GM19328 (cell line): ENCODE measurements around the gene RAET1G.
"Not testable (repeated sequence)": the region's sequence is repeated elsewhere in the genome, so short reads cannot be mapped to it uniquely, and the experiment has no call there.

Source experiments
- ATAC-seq: cut with Tn5 transposase; IDR thresholded peaks from one replicate; pipeline ENCODE4 v1.9.1; 2021; ENCODE audit warnings: mild to moderate bottlenecking, moderate library complexity; ENCODE audit not compliant: unreplicated experiment

The RAET1G gene

DNA sequence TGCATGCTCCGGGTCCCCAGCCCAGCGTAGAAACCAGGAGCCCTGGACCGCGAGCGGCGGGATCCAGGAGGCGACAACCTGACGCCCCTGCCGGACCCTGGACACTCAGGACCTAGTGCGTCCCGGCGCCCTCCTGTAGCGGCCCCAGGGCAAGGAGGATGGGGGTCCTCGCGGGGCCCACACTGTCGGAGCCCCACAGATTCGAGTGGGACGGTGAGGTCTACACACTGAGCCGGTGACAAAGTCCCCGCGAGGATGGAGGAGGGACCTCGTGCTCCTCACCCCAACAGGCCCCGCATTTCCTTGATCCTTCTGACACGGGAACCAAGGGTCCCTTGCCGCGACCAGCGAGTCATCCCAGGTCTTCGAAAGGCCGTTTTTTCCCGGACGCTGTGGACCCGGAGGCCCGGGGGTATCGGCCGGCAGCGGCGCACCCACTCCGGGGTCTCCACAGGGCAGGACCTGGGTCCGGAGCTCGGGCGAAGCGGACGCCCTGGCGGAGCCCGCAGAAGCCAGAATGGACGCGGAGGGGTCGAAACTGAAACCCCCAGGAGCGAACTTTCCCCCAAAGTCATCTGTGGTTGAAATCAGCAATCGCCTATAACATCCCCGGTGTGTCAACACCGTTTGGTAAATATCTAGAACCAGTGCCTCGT, 31.5 kb upstream of the RAET1G start:
- not testable (repeated sequence) for ATAC-seq

DNA sequence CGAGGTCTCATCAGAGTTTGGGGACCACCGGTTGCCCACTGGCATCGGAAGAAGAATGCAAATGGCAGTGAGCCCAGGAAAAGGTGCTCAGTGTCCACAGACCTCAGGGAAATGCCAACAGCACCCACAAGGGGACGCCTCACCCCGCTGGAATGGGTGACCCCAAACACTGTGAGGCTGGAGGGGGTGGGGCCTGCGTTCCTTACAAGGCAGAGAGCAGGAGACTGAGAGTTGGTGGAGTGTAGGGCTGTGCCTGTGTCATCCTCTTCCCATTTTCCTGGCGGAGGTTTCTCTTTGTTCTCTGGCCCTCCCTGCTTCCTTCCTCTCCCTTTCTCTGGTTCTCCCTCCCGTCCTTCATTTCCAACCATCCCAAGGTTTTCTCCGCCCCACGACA, 31.0 kb upstream of the RAET1G start:
- not testable (repeated sequence) for ATAC-seq

DNA sequence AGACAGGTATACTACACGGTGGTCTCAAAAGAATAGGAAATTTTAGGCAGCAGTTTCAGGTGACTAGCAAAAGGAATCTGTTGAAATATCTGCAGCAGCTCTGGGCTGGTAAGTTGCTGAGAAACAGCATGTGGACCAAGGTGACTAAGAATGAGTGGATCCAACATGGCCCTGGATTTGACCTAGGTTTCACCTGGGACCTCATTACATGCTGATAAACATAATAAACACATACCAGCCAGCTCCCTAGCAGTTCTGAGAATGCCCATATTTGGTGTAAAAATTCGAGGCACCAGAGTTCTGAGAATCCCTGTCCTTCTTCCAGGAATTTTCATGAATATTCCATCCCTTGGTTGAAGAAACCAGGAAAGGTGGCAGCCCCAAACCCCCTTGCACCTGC, 30.5 kb upstream of the RAET1G start:
- ATAC-seq: not testable (repeated sequence)

DNA sequence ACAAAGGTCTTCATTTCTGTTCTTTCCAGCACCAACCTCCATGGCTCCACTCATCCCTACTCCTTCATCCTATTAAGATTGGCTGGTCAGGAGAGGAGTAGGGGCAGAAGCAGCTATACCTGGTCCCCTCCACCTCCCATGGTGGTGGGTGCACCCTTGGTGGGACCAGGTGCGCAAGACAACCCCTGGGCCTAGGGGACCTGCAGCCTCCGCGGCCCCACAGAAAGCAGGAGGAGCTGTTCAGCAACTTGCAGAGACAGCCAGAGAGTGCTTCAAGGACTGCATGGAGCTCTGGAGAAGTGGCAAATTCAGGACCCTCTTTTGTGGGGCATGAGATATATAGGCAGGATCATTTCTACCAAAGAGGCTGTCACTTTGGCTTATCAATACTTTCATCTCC, 28.7 kb upstream of the RAET1G start:
- ATAC-seq: no peak

DNA sequence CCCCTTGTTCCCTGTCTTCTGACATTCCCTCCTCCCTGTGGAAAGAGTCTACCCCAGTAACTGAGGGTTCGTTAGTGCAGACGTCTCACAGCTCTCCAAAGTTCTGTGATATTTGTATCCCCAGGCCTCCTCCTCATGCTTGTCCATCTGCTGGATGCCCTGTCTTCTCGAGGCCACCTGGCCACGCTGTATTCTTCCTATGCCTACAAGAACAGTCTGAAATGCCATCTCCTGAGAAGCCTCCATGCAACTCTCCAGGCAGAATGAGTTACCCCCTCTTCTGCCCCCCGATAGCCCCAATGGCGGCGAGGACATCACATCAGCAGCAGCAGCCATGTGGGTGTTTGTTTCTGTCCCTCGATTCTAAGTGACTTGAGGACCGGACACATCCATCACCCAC, 28.2 kb upstream of the RAET1G start:
- ATAC-seq: no peak

DNA sequence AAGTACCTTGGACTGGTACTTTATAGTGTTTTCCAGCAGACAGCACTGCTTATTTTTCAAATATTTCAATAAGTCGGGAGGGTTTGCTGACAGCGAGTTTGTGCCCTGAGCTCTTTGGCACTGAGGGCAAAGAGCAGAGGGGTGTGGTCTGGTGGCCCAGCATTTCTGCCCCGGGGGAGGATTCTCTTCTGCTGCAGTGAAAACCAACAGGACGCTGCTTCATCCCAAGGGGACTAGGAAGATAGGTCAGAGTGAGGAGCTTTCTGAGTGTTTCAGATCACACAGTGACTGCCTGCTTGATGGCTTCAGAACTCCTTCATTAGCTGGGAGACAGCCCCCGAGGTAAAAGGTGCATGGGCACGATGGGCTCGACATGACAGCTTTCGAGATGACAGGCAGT, 27.5 kb upstream of the RAET1G start:
- ATAC-seq: no peak

DNA sequence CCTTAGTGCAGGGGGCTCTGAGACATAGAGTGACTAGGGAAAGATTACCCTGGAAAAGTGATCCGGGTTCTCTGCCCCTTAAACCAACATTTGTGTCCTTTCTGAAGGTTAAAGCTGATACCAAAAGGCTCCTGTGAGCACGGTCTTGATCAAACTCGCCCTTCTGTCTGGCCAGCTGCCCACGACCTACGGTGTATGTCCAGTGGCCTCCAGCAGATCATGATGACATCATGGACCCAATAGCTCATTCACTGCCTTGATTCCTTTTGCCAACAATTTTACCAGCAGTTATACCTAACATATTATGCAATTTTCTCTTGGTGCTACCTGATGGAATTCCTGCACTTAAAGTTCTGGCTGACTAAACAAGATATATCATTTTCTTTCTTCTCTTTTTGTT, 25.7 kb upstream of the RAET1G start:
- ATAC-seq: no peak

DNA sequence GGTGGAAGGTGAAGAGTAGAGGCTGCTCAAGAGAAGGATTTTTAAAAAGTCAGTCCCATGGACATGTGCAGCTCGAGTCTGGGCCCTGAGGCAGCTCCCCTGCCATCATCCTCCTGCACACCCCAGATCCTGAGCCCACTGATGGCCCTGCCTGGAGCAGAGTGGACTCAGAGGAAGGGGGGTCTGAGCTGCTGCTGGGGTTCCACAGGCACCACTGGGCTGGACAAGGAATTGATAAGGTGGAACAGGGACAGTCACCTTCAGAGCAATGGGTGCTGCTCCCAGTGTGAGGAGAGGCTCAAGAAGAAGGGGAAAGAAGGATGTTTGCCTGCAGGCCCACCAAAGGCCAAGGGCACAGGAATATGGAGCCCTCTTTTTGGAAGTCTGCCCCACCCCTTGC, 25.1 kb upstream of the RAET1G start:
- ATAC-seq: no peak

DNA sequence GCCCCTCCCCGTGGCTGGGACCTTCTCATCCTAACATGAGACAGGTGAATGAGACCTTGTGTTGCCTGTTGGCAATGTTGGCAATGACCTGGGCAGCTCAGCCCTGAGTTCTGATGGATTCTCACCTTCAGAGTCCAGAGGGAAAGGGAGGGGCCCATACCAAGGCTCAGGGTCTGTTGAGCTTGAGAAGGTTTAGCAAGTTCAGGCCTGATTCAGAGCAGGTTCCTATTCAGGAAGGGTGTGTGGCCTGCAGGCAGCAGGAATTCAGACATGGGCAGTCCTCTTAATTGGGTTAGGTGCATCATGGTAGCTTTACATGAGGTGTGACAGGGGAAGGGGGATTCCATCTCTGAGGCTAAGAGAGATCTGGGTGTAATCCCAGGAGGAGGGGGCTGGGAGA, 24.6 kb upstream of the RAET1G start:
- ATAC-seq: not testable (repeated sequence)

DNA sequence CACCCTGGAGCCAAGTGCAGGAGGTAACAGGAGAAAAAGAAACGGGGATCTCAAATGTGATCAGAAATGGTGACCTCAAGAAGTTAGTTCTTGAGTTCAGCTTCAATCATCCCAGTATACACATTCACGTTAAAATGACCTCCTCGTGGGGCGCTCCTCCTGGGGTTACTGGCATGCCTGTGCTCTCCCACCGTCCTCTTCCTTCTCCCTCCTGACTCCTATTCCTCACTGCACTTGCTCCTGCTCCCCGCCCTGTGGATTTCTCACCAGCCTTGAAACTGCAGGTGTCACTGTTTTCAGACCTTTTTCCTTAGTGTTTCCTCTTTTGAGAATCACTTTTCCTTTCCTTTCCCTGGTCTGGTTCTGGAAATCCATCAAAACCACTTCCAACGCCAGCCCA, 23.7 kb upstream of the RAET1G start:
- ATAC-seq: not testable (repeated sequence)

DNA sequence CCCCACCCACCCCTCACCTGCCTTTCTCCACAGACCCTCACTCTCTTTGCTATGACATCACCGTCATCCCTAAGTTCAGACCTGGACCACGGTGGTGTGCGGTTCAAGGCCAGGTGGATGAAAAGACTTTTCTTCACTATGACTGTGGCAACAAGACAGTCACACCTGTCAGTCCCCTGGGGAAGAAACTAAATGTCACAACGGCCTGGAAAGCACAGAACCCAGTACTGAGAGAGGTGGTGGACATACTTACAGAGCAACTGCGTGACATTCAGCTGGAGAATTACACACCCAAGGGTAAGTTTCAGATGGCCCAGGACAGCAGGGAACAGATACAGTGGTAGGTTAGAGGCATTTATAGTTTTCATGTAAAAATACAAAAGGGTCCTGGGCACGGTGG, 22.4 kb upstream of the RAET1G start:
- ATAC-seq: not testable (repeated sequence)

DNA sequence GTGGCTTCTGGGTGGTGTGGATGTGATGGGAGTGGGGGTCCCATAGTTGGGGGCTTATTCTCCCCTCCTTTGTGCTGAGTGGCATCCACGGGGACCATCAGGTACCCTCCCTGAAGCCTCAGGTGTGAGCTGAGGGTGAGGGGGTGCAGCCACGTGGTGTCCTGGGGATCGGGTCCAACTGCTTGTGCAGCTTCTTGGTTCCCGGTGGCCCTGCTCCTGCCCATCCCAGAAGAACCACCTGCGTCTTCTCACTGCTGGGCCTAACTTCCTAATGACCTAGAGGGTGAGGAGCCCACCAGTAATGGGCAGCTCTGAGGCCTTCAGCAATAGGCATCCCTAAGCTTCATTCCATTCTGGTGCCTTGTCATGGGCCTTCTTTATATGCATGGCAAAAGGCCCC, 20.4 kb upstream of the RAET1G start:
- ATAC-seq: not testable (repeated sequence)

DNA sequence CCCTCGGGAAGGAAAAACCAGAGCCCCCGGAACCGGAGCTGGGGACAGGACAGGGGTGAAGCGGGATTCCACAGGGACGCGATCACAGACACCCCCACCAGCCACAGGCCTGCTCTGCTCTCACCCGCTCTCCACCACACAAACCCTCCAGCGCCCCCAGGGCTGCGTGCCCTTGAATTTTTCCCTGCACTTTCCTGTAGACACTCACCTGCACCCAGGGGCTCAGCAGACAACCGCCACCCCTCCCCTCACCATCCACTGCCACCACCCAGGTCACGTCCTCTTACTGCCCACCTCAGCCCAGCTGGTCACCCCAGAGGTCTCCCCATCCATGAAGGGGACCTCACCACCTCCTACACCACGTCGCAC, 19.5 kb upstream of the RAET1G start:
- no peak for ATAC-seq

DNA sequence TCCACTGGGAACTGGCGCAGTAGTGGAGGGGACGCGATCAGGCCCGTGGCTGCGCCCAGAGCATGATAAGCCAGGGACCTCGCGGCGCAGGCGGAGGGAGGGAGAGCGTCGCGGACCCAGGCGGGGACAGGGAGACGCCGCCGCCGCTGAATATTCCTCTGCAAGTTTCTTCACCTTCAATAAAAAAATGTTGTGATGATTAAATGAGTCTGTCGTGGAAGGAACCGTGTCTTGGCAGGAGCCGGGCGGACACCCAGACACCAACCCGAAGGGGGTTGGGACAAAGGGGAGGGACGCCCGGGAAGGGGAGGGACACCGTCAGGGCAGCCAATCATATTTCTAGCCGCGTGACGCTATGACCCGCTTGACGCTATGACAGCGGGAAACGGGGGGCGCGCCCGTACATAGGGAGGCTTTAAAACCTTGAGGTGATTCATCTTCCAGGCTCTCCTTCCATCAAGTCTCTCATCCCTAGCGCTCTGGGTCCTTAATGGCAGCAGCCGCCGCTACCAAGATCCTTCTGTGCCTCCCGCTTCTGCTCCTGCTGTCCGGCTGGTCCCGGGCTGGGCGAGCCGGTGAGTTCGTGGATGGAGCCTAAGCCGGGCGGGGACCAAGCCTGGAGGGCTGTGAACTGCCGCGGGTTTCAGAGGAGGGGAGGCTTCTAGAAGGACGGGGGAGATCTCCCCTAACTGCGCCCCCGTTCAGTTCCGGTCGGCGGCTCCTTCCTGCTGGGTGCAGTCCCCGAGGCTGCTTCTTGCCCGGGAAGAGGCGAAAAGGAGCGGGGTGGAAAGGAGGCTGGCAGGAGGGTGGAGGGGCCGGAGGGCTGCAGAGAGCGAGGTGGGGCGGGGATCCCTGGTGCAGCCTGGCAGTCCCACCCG, 18.9 kb upstream of the RAET1G start, which contains the start of gene ULBP2:
TSS of gene ULBP2 (plus strand) at position 432 of the 878 bp plus-strand sequence. CDS start at position 491, 59 bp downstream.
- no peak for ATAC-seq

DNA sequence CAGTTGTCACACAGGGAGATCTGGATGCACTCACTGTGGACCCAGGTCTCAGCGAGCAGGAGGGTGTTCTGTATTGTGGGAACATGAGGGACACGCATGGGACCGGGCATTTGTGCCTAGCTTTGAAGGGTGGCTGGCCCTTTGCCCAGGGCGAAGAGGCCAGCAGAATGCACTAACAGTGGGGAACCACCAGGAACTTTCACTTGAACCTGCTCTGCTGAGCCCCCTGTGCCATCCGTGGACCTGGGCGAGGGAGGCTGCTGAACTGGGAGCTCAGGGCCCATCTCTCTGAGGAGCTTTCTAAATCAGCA, 17.7 kb upstream of the RAET1G start:
- no peak for ATAC-seq

DNA sequence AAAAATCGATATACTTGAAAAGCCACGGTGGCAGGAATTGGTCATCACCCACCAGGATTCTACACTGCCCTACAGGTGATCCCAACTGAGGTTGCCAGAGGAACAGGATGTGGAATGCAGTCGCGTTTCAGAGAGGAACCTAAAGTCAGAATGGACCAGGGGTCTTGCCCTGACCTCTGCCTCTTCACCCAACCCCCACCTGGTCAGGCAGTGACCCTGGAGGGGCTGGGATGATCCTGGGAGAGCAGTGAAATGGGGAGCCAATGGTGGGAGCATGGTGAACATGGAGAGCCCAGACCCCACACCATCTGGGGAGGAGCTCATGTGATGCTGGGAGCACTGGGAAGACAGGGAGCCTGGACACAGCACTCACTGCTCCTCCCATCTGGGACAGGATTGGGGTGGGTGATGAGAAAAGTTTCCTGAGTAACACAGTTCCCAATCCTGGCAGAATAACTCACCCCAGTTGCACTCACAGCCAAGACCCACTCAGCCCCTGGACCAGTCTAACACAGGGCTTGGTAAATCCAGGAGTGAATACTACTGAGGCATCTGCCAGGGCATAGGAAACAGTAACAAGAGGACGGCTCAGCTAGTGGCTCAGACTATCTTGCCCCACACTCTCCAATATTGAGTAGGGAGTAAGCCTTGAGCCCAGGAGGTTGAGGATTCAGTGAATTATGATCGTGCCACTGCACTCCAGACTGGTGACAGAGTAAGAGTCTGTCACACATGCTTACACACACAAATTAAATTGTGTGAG, 17.2 kb upstream of the RAET1G start:
- ATAC-seq: no peak

DNA sequence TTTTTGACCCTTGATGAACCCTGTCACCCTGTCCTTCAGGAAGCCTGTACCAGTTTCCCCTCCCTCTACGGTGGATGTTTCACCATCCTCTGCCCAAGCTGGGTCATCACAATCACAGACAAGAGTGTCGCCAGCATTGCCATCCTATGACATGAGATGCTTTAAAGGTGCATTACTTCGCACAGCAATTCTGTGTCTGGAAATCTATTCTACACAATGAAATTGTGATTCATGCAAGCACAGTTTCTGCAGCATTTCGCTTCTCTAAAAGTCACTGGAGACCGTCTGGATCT, 16.4 kb upstream of the RAET1G start:
- no peak for ATAC-seq

DNA sequence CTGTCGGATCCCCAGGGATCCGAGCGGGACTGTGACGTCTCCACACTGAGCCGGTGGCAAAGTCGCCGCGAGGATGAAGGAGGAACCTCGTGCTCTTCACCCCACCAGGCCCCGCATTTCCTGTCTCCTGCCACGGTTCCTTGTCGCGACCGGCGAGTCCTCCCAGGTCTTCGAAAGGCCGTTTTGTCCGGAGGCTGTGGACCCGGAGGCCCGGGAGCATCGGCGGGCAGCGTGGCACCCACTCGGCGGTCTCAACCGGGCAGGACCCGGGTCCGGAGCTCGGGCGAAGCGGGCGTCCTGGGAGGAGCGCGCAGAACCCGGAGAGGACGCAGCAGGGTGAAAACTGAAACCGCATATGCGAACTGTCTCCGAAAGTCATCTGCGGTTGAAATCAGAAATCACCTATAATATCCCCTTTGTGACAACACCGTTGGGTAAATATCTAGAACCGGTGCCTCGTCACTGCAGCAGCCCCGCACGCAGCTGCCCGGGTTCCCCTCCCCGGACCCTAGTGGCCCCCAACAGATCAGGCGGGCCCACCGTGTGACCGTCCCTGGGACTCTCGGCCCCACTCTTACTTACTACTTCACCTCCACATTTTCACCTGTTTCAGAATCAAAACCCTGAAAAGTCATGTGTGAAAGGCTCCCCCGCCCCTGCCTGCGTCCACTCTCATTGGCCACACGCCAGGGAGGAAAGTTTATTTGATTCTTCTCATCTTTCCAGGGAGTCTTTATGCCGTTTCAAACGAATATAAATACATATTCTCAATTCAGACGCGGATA, 15.8 kb upstream of the RAET1G start:
- ATAC-seq: no peak

DNA sequence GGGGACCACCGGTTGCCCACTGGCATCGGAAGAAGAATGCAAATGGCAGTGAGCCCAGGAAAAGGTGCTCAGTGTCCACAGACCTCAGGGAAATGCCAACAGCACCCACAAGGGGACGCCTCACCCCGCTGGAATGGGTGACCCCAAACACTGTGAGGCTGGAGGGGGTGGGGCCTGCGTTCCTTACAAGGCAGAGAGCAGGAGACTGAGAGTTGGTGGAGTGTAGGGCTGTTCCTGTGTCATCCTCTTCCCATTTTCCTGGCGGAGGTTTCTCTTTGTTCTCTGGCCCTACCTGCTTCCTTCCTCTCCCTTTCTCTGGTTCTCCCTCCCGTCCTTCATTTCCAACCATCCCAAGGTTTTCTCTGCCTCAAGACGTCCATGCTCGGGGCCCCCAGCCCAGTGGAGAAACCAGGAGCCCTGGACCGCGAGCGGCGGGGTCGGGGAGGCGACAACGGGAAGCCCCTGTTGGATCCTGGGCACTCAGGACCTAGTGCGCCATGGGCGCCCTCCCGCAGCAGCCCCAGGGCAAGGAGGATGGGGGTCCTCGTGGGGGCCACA, 15.2 kb upstream of the RAET1G start:
- ATAC-seq: not testable (repeated sequence)

DNA sequence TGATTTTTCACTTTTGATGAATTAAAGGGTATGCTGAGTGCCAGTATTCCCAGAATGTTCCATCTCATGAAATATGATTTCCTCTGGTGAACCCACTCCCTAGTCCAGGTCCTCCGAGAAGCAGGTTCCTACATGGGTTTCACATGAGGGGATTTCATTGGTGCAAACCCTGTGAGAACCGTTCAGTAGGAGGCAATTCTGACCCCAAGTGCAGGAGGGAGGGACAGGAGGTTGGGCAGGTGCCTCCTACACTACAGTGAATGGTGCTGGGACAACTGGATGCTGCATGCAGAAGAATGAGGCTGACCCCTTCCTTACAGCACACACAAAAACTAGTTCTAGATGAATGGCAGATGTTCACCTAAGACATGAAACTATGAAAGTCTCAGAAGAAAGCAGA, 13.8 kb upstream of the RAET1G start:
- ATAC-seq: no peak

DNA sequence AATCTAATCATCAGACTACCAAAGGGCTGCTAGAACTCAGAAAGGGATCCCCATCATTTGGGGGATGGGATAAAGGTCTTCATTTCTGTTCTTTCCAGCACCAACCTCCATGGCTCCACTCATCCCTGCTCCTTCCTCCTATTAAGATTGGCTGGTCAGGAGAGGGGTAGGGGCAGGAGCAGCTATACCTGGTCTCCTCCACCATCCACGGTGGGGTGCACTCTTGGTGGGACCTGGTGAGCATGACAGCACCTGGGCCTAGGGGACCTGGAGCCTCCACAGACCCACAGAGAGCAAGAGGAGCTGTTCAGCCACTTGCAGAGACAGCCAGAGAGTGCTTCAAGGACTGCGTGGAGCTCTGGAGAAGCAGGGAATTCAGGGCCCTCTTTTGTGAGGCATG, 12.7 kb upstream of the RAET1G start:
- ATAC-seq: no peak
